Endothelial cell of umbilical vein (primary cell): ENCODE results near the gene WDR86. TPM values are rescaled to one million over a fixed set of nuclear protein-coding genes. Genes with fewer than 3 reads are reported as not detected.

Source experiments
- BruUV-seq: library from RNA; stranded (reverse); fragments of 400-500 nt; replicated peaks from 2 replicates; lab custom pipeline; 2021; lab: Mats Ljungman, UMichigan
- CTCF ChIA-PET: fragments of 300-600, 350-600 bp; sonication (Branson Sonifier 250); formaldehyde crosslinking; loops from one replicate; lab custom pipeline; 2021; ENCODE audit warnings: antibody characterized with exemption, inconsistent platforms; lab: Charles Lee
- POLR2A ChIA-PET: fragments of 300-600, 350-600 bp; sonication (Branson Sonifier 250); formaldehyde crosslinking; loops from one replicate; lab custom pipeline; 2021; ENCODE audit warnings: antibody characterized with exemption, inconsistent platforms; lab: Charles Lee
- DNase-seq: peaks from one replicate; pipeline ENCODE4 v3.0.0-alpha.2; 2011; ENCODE audit warnings: low read depth, low spot score
- FAIRE-seq: peaks from 2 replicates; lab custom pipeline; 2011; peaks lifted over from hg19 to GRCh38; lab: Jason Lieb, UNC
- H2AFZ ChIP-seq: 2 replicates; pipeline ENCODE4 v1.6.0; 2012; ENCODE audit warnings: low read depth, low read length, control low read depth, inconsistent platforms
- H3K27ac ChIP-seq: 2 replicates; pipeline ENCODE4 v1.5.1; 2011; ENCODE audit warnings: low read depth, mild to moderate bottlenecking, control low read depth, low read length, moderate library complexity; ENCODE audit not compliant: insufficient read depth
- H3K27me3 ChIP-seq, 2 experiments: 2 replicates each; pipeline versions ENCODE4 v1.6.0 to v1.6.1; 2011; ENCODE audit warnings: low read length in 2 of 2, mixed read lengths in 1 of 2; ENCODE audit not compliant: control insufficient read depth in 2 of 2, insufficient read depth in 2 of 2
- H3K36me3 ChIP-seq, 2 experiments: 2 replicates in 1 of 2; 3 replicates in 1 of 2; pipeline ENCODE4 v1.5.1; 2011; ENCODE audit warnings: low read length in 2 of 2, mild to moderate bottlenecking in 1 of 2, moderate library complexity in 1 of 2; ENCODE audit not compliant: control insufficient read depth in 2 of 2, insufficient read depth in 2 of 2; ENCODE audit errors: extremely low read depth in 1 of 2
- H3K4me1 ChIP-seq: 3 replicates; pipeline ENCODE4 v1.5.1; 2011; ENCODE audit warnings: mild to moderate bottlenecking, low read length; ENCODE audit not compliant: control insufficient read depth, insufficient read depth; ENCODE audit errors: extremely low read depth
- H3K4me2 ChIP-seq: 2 replicates; pipeline ENCODE4 v1.6.1; 2011; ENCODE audit warnings: low read length, control low read depth, mixed read lengths; ENCODE audit not compliant: insufficient read depth
- H3K4me3 ChIP-seq, 3 experiments: fragments of 200-600 bp in 1 of 3; sonication (generic), shearing (Covaris generic) in 1 of 3; replicated peaks in 1 of 3; 2 replicates each; pipeline ENCODE4 v1.5.1; 2011 to 2016; ENCODE audit warnings: control low read depth in 3 of 3, low read length in 3 of 3, mild to moderate bottlenecking in 2 of 3, inconsistent platforms in 1 of 3, low read depth in 1 of 3, moderate library complexity in 1 of 3; ENCODE audit not compliant: insufficient read depth in 1 of 3
- H3K79me2 ChIP-seq: 2 replicates; pipeline ENCODE4 v1.6.0; 2012; ENCODE audit warnings: low read length, inconsistent platforms; ENCODE audit not compliant: control insufficient read depth, insufficient read depth
- H3K9ac ChIP-seq: replicated peaks from 2 replicates; pipeline ENCODE3; 2011; ENCODE audit warnings: low read length, control low read depth; ENCODE audit not compliant: insufficient read depth; ENCODE audit errors: extremely low read depth
- H3K9me1 ChIP-seq: replicated peaks from 3 replicates; pipeline ENCODE4 v1.6.0; 2011; ENCODE audit warnings: mild to moderate bottlenecking, low read length; ENCODE audit not compliant: control insufficient read depth, insufficient read depth; ENCODE audit errors: extremely low read depth
- H3K9me3 ChIP-seq: replicated peaks from 2 replicates; pipeline ENCODE4 v1.5.1; 2012; ENCODE audit warnings: low read length, inconsistent platforms; ENCODE audit not compliant: control insufficient read depth, insufficient read depth
- H4K20me1 ChIP-seq: replicated peaks from 2 replicates; pipeline ENCODE3; 2011; ENCODE audit warnings: mild to moderate bottlenecking, low read length; ENCODE audit not compliant: control insufficient read depth, insufficient read depth; ENCODE audit errors: extremely low read depth
- EZH2 ChIP-seq: IDR thresholded peaks from 2 replicates; pipeline ENCODE4 v1.6.1; 2012; ENCODE audit warnings: borderline replicate concordance, low read depth, mild to moderate bottlenecking, moderate library complexity, low read length, inconsistent platforms; ENCODE audit not compliant: severe bottlenecking
- FOS ChIP-seq: IDR thresholded peaks from 2 replicates; pipeline ENCODE4 v1.6.1; 2011; ENCODE audit warnings: mild to moderate bottlenecking, low read length, moderate library complexity, borderline replicate concordance; ENCODE audit not compliant: insufficient read depth
- GATA2 ChIP-seq: IDR thresholded peaks from 2 replicates; pipeline ENCODE4 v1.7.0; 2011; ENCODE audit warnings: low read depth, mild to moderate bottlenecking, moderate library complexity, mixed read lengths, low read length; ENCODE audit not compliant: insufficient read length, insufficient read depth
- JUN ChIP-seq: IDR thresholded peaks from 2 replicates; pipeline ENCODE4 v1.6.1; 2011; ENCODE audit warnings: borderline replicate concordance, low read depth; ENCODE audit not compliant: insufficient read length, insufficient read depth
- MAX ChIP-seq: IDR thresholded peaks from 2 replicates; pipeline ENCODE4 v1.6.1; 2011; ENCODE audit not compliant: insufficient read depth, insufficient read length
- MYC ChIP-seq: IDR thresholded peaks from one replicate; pipeline ENCODE4 v1.6.1; 2011; ENCODE audit warnings: mild to moderate bottlenecking, low read depth, low read length
- POLR2A ChIP-seq: IDR thresholded peaks from 2 replicates; pipeline ENCODE4 v1.6.1; 2012; ENCODE audit warnings: low read depth, mild to moderate bottlenecking, control low read depth, low read length
- POLR2AphosphoS5 ChIP-seq: IDR thresholded peaks from 2 replicates; pipeline ENCODE4 v1.6.1; 2012; ENCODE audit warnings: low read depth, mild to moderate bottlenecking, control low read depth, low read length, moderate library complexity; ENCODE audit not compliant: insufficient read depth
- dilution Hi-C: fragments of 300-500 bp; cut with MboI; formaldehyde crosslinking; loops from one replicate; pipeline ENCODE4 v1.15.0; 2019; ENCODE audit warnings: low sequenced_read_pairs; ENCODE audit not compliant: extremely low pct_ligation_motif_present
- intact Hi-C: fragments of 100-400 bp; cut with micrococcal nuclease; formaldehyde crosslinking; loops from one replicate; pipeline ENCODE4 v1.10.0; 2022
- polyA plus RNA-seq, 4 experiments: library from polyadenylated mRNA; depleted of rRNA in 3 of 4; stranded (reverse) in 3 of 4; unstranded in 1 of 4; fragments of >200 nt; gene quantifications; 2 replicates each; pipeline versions ENCODE4 v1.2.1 to v1.2.3, GENCODE V29; 2011 to 2012; ENCODE audit warnings: missing spikeins in 1 of 4
- total RNA-seq: library from RNA; stranded (reverse); gene quantifications from 2 replicates; pipeline ENCODE4 v1.2.3, GENCODE V29; 2021
- TF ChIP-seq, protein P1 (sequence below), 2 donors: IDR thresholded peaks; 1 replicate in 1 of 2; 2 replicates in 1 of 2; pipeline ENCODE4 v1.5.1; 2011; ENCODE audit warnings: low read length in 2 of 2, mild to moderate bottlenecking in 2 of 2, moderate library complexity in 2 of 2, control low read depth in 1 of 2, inconsistent platforms in 1 of 2, low read depth in 1 of 2; ENCODE audit not compliant: insufficient read depth in 1 of 2; ENCODE audit errors: extremely low read depth in 1 of 2

Gene WDR86
- total and polyA plus RNA-seq, 2 donors (not counting 3 experiments of a cell fraction or from before 2014, with no cell fraction given) = not detected

GRCh38 chr7:151396328-151396970 is 13.4 kb downstream of the WDR86 start:
- TF ChIP-seq FOS (no peak), MAX (no peak), EZH2 (no peak), MYC (no peak), JUN (no peak), POLR2A (no peak), GATA2 (no peak), POLR2AphosphoS5 (no peak)
- TF ChIP-seq, protein P1, sequence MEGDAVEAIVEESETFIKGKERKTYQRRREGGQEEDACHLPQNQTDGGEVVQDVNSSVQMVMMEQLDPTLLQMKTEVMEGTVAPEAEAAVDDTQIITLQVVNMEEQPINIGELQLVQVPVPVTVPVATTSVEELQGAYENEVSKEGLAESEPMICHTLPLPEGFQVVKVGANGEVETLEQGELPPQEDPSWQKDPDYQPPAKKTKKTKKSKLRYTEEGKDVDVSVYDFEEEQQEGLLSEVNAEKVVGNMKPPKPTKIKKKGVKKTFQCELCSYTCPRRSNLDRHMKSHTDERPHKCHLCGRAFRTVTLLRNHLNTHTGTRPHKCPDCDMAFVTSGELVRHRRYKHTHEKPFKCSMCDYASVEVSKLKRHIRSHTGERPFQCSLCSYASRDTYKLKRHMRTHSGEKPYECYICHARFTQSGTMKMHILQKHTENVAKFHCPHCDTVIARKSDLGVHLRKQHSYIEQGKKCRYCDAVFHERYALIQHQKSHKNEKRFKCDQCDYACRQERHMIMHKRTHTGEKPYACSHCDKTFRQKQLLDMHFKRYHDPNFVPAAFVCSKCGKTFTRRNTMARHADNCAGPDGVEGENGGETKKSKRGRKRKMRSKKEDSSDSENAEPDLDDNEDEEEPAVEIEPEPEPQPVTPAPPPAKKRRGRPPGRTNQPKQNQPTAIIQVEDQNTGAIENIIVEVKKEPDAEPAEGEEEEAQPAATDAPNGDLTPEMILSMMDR (IDR thresholded peaks at IDR 0.05; ENCODE audit: extremely low read depth in 1 of 2, insufficient read depth in 1 of 2, low read depth in 1 of 2, low read length in 2 of 2) = no peak

More at GRCh38 chr7:151396328-151396970, 13.4 kb downstream of the WDR86 start:
- Histone ChIP-seq H3K79me2 (no peaks in the 10 kb centered on the region), H3K9me3 (no peaks in the 10 kb centered on the region), H3K27me3 (no peaks in the 10 kb centered on the region), H3K27ac (no peak overlapping the region), H3K9me1 (no peaks in the 10 kb centered on the region), H4K20me1 (no peaks in the 10 kb centered on the region), H3K9ac (no peak overlapping the region), H3K4me3 (no peak overlapping the region), H3K4me2 (no peak overlapping the region), H2AFZ (no peak overlapping the region), H3K4me1 (no peaks in the 10 kb centered on the region), H3K36me3 (no peaks in the 10 kb centered on the region)
- ChIA-PET CTCF (interaction anchor here (1.1 kb wide), 1 partner anchor 52 kb away, joined by 4 read pairs; no protein-coding TSS in a partner anchor), POLR2A (no interaction called here)
- FAIRE-seq (no peak), DNase-seq (no peak)
- intact Hi-C loops = no loop called here
- dilution Hi-C loops = no loop called here
- no TSS peak for BruUV-seq
